NCI-H2107 (cell line): ENCODE measurements around the gene C14orf180.
A peak's percentile ranks its signal among the peaks of the same experiment; 100 is the strongest.

ENCODE experiments used
- DNase-seq: peaks from one replicate; lab custom pipeline; 2025; lab: John Stamatoyannopoulos, UW

The C14orf180 gene

DNA sequence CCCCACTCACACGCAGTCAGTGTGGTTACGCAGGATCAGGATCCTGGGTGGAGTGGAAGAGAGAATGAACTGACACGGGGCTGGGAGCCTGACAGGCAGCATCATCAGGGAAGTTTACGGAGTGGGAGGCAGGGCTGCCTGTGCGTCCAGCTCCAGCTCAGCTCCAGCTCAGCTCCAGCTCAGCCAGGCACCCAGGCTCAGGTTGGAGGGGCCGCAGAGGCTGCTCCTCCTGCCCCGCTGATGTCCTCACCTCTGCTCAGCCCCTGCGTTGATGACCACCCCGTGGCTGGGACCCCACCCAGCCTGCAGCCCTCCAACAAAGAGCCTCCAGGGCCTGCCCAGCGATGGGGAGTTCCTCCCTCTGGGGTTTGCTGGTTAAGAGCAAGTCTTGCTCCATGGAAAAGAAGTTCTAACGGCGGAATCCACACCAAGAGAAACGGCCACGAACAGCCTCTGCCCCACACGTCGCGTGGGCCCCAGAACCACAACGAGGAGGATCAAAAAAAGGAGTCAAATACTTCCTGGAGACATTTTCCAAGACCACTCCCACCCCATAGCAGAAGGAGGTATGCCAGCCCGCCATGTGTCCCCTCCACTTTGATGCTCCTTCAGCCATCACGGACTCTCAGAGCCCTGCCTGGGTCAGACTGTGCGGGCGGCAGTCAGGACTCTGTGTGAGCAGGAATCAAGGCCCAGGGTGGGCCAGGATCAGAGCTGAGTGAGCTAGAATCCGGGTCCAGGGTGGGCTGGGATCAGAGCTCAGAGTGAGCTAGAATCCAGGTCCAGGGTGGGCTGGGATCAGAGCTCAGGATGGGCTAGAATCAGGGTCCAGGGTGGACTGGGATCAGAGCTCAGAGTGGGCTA lies 17.7 kb upstream of the C14orf180 start:
- no peak for DNase-seq

- no peak for DNase-seq
Measured at GRCh38 chr14:104562606-104563005, 17.0 kb upstream of the C14orf180 start.

DNA sequence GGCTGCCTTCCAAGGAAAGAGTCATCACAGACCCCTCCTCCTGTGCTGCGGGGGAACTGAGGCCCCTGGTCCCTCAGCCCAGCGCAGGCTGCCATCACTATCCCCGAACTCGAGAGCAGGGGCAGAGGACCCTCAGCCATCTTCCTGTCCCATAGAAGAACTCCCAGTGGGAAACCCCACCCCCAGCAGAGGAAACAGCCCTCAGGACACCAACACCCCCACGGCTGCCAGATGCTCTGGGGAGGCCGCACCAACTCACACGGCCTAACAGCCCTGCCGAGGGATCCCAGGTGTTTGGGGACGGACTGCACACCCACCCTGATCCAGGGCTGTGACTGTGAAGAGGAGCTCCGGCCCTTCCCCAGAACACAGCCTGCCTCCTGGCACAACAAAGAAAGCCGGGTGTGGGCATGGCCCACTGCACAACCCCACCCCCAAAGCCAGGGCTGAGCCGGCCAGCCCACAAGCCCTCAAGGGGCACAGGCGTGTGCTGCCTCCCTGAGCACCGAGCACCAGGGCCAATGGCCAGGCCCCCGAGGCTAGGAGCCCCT lies 16.3 kb upstream of the C14orf180 start:
- no peak for DNase-seq

DNA sequence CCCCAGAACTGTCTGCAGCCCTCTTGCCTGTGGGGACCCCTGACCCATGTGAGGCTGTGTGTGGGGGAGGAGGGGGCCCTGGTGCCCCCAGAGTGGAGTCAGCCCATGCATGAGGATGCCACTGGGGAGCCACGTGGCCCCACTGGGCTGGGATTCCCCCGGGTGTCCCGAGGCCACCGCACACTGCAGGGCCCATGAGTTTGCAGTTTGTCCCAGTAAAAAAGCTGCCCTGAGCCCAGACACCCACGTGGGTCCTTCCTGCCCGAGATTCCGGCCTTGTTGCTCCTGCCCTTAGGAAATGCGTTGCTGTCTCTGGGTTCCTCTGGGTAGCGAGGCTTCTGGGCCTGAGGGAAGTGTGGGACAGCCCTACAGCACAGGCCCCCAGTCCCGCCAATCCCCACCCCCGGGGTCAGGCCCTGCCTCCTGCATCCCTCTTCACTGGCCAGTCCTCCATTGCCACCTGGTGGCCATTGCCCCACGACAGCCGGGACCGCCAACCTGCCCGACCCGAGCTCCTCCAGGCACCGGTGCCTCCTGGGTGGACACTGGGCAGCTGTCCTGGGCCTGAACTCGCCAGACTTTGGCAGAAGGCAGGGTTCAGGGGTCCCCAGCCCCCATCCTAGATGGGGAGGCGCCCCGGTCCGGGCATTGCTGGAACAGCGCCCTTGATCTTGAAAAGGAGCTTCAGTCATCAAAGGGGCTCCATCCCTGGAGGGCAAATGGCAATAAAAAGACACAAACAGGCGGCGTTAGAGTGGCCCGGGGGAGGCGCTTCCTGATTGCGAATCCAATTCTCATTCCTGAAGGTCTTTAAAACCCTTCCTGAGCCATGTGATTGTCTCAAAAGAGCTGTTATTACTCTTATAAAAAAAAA lies 15.6 kb upstream of the C14orf180 start:
- peak; percentile 31 for DNase-seq

DNA sequence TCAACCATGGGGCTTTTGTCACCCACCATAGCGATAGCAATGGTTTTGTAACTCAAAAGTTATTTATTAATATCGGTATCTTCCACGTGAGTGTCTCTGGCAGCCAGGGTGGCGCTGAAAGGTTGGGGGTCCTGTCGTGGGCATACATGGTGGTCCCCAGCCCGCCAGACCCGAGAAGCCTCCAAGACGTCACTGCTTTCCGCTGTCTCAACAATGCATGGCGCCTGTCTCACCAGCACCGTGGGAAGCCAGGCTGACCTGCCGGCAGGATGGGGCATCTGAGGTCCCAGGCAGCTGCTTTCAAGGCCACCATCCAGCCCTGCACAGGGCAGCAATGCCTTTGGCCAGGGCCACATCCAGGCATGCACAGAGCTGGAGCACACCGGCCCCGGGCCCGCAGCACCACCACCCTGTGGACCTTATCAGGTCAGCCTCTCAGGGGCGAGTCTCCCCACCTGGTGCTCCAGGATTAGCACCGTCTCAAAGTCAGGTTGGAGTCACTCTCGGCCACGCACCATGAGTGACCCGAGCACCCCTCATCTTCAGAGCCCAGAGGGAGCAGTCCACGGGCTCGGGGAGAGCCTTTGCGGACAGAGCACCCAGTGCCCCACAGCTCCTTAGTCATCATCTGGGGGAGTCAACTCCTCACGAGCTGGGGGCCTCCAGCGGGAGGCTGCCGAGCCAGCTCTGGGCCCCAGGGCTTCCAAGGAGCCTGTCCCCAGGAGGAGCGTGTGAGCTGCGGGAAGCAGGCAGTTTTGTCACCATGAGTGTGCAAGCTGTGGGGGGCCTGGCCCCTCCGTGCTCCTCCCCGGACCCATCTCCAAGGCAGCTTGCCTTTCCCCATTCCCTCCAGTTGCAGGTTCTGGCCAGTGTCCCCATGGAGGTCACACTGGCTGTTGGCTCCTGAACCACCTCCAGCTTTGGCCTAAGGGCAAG lies 14.6 kb upstream of the C14orf180 start:
- DNase-seq: no peak

- DNase-seq: no peak
Measured at GRCh38 chr14:104567141-104567956, 12.2 kb upstream of the C14orf180 start.

DNA sequence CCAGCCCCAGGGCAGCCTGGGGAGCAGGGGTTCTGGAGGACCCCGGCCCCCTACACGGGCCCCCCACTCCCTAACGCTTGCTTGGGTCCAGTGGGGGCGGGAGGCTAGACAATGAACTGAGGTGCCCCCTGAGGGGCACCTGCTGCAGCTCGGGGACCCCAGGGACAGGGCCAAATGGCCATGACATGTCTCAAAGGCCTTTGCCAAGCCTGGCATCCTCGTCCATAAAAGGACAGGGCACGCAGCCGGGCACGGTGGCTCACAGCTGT lies 11.7 kb upstream of the C14orf180 start:
- no peak for DNase-seq

DNA sequence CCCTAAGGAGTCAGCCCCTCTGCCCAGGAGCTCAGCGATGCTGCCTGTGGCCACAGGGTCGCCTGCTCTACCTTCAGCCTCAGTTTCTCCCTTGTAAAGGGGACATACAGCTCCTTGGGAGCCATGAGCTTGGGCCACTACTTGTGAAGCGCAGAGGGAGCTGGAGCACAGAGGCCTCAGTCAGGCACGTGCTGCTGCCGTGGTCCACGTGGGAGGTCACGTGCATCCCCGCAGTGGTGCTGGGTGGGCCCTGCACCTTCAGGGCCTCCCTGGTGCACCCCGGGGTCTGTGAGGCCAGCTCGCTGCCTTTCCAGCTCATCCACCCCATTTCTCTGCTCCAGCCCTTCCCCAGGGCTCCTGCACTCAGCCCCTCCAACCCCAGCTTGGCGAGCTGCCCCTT lies 10.9 kb upstream of the C14orf180 start:
- no peak for DNase-seq

DNA sequence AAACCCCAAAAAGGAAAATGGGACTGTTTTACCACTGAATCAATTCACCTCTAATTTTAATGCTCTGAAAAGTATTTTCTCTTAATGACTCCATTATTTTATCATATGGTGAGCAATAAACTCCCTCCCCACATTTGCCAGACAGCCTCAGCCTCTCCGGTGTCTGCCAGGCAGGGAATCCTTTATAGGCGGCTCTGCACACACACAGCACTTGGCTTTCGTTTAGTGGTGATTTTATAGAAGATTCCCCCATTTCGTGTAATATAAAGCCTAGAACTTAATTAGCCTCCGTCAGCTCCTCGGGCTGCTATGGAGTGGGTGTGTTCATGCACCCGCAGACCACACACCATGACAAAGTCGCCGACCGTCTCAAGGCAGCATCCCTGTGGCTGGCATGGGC lies 10.1 kb upstream of the C14orf180 start:
- no peak for DNase-seq

DNA sequence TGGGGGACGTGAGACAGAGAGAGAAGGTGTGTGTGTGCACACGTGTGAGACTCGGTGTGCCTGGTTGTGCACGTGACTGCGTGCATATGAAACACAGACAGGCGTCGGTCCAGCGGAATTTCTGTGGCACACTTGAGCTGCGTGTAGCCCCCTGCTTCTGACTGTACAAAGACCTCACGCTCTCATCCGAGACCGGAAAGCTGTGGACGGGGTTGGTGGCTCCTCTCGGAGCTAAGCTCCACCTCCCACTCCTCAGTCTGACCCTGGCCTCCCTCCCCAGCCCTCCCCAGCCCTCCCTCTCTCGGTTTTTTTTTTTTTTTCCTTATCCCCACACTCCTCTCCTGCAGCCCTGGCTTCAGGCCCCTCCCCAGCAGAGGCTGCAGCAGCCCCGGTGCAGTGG lies 8.3 kb upstream of the C14orf180 start:
- DNase-seq: no peak

DNA sequence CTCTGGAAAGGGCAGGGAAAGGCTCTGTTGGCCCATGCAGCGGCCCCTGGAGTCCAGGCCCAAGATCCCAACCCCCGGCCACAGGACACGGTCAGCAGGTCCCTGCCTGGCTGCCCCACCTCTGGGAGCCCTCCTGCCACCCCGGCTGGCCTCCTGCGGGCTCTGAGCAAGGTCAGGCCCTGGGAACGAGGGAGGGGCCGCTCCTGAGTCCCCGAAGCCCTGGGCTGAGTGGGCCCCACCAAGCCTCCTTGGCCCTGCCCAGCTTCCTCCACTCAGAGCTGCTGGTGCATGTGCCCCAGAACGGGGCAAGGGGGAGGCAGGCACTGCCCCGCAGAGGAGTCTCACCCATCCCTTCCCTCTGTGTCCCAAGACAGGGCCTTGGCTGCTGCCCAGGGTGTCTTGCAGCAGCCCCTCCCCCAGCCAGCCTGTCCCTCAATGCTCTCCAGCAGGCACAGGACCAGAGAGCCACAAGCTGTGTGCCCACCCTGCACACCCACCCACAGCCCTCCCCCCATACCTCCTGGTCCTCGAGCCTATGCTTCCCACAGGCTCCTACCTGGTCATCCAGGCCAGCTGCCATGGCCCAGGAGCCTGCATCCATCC lies 7.4 kb upstream of the C14orf180 start:
- no peak for DNase-seq

DNA sequence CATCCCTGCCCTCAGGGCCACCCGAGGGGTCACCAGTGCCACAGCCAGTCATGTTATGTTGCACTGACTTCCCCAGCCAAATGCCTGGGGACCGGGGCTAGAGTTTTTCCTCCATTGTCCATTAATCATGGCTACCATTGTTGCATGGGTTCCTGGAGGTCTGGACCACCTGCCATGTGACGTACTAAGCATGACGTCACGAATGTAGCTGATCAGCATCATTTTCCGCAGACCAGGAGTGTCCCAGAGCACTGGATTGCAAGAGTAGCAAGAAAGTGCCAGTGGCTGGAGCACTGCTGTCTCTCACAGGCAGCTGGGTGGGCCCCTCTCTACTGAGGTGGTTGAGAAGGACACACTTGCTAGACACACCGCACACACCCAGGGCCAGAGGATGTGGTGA lies 6.9 kb upstream of the C14orf180 start:
- no peak for DNase-seq

DNA sequence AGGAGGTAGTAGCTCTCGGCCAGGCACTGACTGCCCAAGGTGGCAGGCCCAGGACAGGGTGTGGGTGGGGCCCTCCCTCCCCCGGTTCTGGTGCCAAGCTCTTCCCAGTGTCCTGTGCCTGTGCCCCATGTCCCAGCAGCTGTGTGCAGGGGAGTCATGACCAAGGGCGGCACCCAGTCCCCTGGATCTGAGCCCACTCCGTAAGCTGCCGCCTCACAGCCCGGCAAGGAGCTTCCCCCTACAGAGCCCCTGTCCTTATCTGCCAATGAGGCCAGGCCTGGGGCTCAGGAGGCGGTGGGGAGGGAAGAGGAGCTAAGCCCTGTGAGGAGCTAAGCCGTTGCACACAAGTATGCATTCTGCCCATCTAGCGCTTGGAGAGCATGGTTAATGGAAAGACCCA lies 5.6 kb upstream of the C14orf180 start:
- no peak for DNase-seq

DNA sequence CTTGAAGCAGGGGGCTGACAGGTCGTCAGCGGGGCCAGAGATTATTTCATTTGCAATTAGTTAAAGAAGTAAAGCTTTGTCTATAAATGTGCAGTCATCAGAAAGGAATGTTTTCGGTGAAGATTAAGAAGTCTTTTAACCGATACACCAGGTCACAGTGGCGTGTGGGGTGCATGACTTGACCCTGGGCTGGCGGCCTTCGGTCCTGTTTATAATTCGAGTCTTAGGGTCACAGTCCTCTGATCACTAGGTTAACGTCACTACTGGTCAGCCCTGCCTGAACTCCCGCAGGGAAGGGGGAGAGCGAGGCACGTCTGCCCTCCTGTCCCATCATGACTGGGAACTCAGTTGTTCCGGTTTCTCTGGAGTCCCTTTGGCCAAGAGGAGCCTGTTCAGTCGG lies 5.0 kb upstream of the C14orf180 start:
- no peak for DNase-seq

- no peak for DNase-seq
Measured at GRCh38 chr14:104574978-104575583, 4.5 kb upstream of the C14orf180 start.

- DNase-seq: no peak
Measured at GRCh38 chr14:104576232-104576969, 3.2 kb upstream of the C14orf180 start.

DNA sequence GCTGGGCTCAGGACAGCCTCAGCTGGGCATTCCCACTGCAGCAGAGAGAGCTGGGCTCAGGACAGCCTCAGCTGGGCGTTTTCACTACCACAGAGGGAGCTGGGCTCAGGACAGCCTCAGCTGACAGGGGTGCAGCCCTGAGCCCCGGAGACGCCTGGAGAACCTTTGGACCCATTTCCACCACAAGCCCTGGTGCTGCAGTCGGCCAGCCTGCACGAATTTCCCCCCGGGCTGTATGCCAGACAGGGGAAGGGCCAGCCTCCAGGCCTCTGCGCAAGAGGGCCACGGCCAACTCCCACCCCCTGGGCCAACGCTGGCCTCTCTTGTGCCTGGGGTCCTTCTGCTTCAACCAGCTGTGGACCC lies 2.6 kb upstream of the C14orf180 start:
- DNase-seq: no peak

GRCh38 chr14:104577426-104577825 lies 2.1 kb upstream of the C14orf180 start:
- DNase-seq: no peak

- DNase-seq: no peak
Measured at GRCh38 chr14:104577847-104578301, 1.7 kb upstream of the C14orf180 start.

DNA sequence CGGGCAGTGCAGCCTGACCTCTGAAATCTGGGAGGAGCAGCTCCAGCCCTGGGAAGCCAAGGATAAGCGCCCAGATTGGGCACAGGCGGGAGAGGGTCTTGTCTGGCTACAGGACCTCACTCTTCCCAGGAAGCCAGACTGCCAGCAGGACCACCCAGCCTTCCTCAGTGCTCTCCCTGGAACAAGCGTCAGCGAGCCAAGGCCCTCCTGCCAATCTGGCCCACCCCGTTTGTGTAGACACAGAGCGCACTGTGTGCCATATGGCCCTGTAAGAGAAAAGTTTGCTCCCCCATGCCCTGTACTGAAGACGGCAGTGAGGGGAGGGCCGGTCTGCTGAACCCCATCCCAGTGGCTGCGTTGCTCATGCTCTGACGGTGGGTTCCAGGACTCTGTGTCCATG lies 1.2 kb upstream of the C14orf180 start:
- DNase-seq: no peak
